K562 (cell line): ENCODE results near the gene SLC22A23. TPM values are rescaled to one million over a fixed set of nuclear protein-coding genes. Genes with fewer than 3 reads are reported as not detected.

ENCODE experiments used
- ATAC-seq: fragments of 200-7000 bp; cut with Tn5 transposase; 3 replicates; pipeline ENCODE4 v1.9.1; 2020; ENCODE audit warnings: moderate library complexity
- BruUV-seq: library from RNA; stranded (reverse); fragments of 400-500 nt; replicated peaks from 2 replicates; lab custom pipeline; 2021; lab: Mats Ljungman, UMichigan
- CTCF ChIA-PET: fragments of 300-600 bp; formaldehyde crosslinking; extraction: SDS; loops from one replicate; lab custom pipeline; 2021; ENCODE audit warnings: low intra/inter-chr PET ratio; lab: Yijun Ruan, JAX
- POLR2A ChIA-PET: fragments of 300-600, 350-650 bp; sonication (Branson Sonifier 250); formaldehyde crosslinking; extraction: SDS; loops from one replicate; lab custom pipeline; 2021; ENCODE audit warnings: antibody characterized with exemption, inconsistent platforms; lab: Yijun Ruan, JAX
- DNase-seq, 4 experiments: peaks; one replicate each; pipeline versions ENCODE4 v3.0.0 to v3.0.0-alpha.2; 2011 to 2018; ENCODE audit warnings: low spot score in 3 of 4, mixed read lengths in 3 of 4; ENCODE audit errors: extremely low read depth in 1 of 4
- FAIRE-seq: peaks from 2 replicates; lab custom pipeline; 2011; peaks lifted over from hg19 to GRCh38; lab: Jason Lieb, UNC
- H2AFZ ChIP-seq: 2 replicates; pipeline ENCODE4 v1.6.0; 2011; ENCODE audit warnings: low read depth, low read length, control low read depth, inconsistent platforms
- H3K27ac ChIP-seq: fragments of 200-600 bp; 3 replicates; pipeline ENCODE4 v1.8.0; 2011; ENCODE audit warnings: low read depth, mild to moderate bottlenecking, control low read depth, inconsistent platforms, low read length, moderate library complexity, mixed read lengths; ENCODE audit errors: extremely low read depth
- H3K27me3 ChIP-seq, 2 experiments: fragments of 300-600 bp in 1 of 2; 2 replicates in 1 of 2; 3 replicates in 1 of 2; pipeline versions ENCODE4 v1.6.0 to v1.8.0; 2011; ENCODE audit warnings: inconsistent platforms in 2 of 2, low read length in 2 of 2, mild to moderate bottlenecking in 1 of 2, mixed read lengths in 1 of 2, moderate library complexity in 1 of 2; ENCODE audit not compliant: control insufficient read depth in 2 of 2, insufficient read depth in 2 of 2
- H3K36me3 ChIP-seq: fragments of 300-600 bp; 3 replicates; pipeline ENCODE4 v1.8.0; 2011; ENCODE audit warnings: mild to moderate bottlenecking, low read length, inconsistent platforms; ENCODE audit not compliant: control insufficient read depth, insufficient read depth
- H3K4me1 ChIP-seq, 2 experiments: fragments of 200-600 bp in 1 of 2; replicated peaks in 1 of 2; 2 replicates in 1 of 2; 3 replicates in 1 of 2; pipeline versions ENCODE4 v1.5.1 to v1.8.0; 2011; ENCODE audit warnings: inconsistent platforms in 2 of 2, low read length in 2 of 2, mild to moderate bottlenecking in 1 of 2, mixed read lengths in 1 of 2, moderate library complexity in 1 of 2; ENCODE audit not compliant: control insufficient read depth in 2 of 2, insufficient read depth in 2 of 2
- H3K4me2 ChIP-seq: 2 replicates; pipeline ENCODE4 v1.6.1; 2011; ENCODE audit warnings: low read length, control low read depth, inconsistent platforms, mixed read lengths; ENCODE audit not compliant: insufficient read depth
- H3K4me3 ChIP-seq: fragments of 200-600 bp; sonication (generic), shearing (Covaris generic); 2 replicates; pipeline ENCODE4 v1.5.1; 2016; ENCODE audit warnings: control low read depth, inconsistent platforms
- H3K79me2 ChIP-seq: fragments of 200-600 bp; 3 replicates; pipeline ENCODE4 v1.8.0; 2011; ENCODE audit warnings: low read length, inconsistent platforms; ENCODE audit not compliant: control insufficient read depth, insufficient read depth
- H3K9ac ChIP-seq, 2 experiments: 2 replicates each; pipeline versions ENCODE4 v1.6.0 to v1.6.1; 2011; ENCODE audit warnings: low read depth in 2 of 2, low read length in 2 of 2, control low read depth in 1 of 2, inconsistent platforms in 1 of 2, mild to moderate bottlenecking in 1 of 2, mixed read lengths in 1 of 2; ENCODE audit not compliant: insufficient read depth in 1 of 2
- H3K9me1 ChIP-seq: one replicate; pipeline ENCODE4 v1.6.0; 2011; ENCODE audit warnings: inconsistent platforms, mild to moderate bottlenecking, low read length, moderate library complexity; ENCODE audit not compliant: control insufficient read depth, insufficient read depth
- H3K9me3 ChIP-seq: replicated peaks from 2 replicates; pipeline ENCODE4 v1.5.1; 2011; ENCODE audit warnings: low read depth, low read length, inconsistent platforms; ENCODE audit not compliant: control insufficient read depth, insufficient read depth
- H4K20me1 ChIP-seq: replicated peaks from 2 replicates; pipeline ENCODE4 v1.6.1; 2011; ENCODE audit warnings: low read length, inconsistent platforms, mixed read lengths; ENCODE audit not compliant: control insufficient read depth, insufficient read depth
- CBX3 ChIP-seq, 2 experiments: IDR thresholded peaks; 1 replicate in 1 of 2; 2 replicates in 1 of 2; pipeline ENCODE4 v1.6.1; 2012; ENCODE audit warnings: inconsistent platforms in 2 of 2, low read length in 2 of 2, borderline replicate concordance in 1 of 2, control low read depth in 1 of 2
- CLOCK ChIP-seq: fragments of 250-450 bp; sonication (Bioruptor Pico); IDR thresholded peaks from 2 replicates; pipeline ENCODE4 v1.4.0; 2020; ENCODE audit warnings: mild to moderate bottlenecking, moderate library complexity, borderline replicate concordance
- CTBP1 ChIP-seq: fragments of 450-650 bp; IDR thresholded peaks from 2 replicates; pipeline ENCODE4 v1.6.1; 2016; ENCODE audit warnings: borderline replicate concordance
- CUX1 ChIP-seq: fragments of 200-800 bp; sonication (Bioruptor generic); IDR thresholded peaks from 2 replicates; pipeline ENCODE4 v1.6.1; 2016; ENCODE audit warnings: missing genetic modification characterization, missing compliant biosample characterization
- DNMT1 ChIP-seq: fragments of 450-650 bp; IDR thresholded peaks from 2 replicates; pipeline ENCODE4 v1.6.1; 2016; ENCODE audit warnings: antibody characterized with exemption, mild to moderate bottlenecking
- E2F3 ChIP-seq: fragments of 250-450 bp; sonication (Bioruptor Pico); IDR thresholded peaks from 2 replicates; pipeline ENCODE4 v1.4.0; 2020; ENCODE audit warnings: mild to moderate bottlenecking
- HOMEZ ChIP-seq: fragments of 250-450 bp; sonication (Bioruptor Pico); IDR thresholded peaks from 2 replicates; pipeline ENCODE4 v1.4.0; 2020; ENCODE audit warnings: mild to moderate bottlenecking, moderate library complexity
- JUNB ChIP-seq: fragments of 450-650 bp; formaldehyde crosslinking; conservative IDR thresholded peaks from 2 replicates; pipeline ENCODE4 v1.4.0; 2020; ENCODE audit warnings: mild to moderate bottlenecking
- L3MBTL2 ChIP-seq: fragments of 450-650 bp; IDR thresholded peaks from 2 replicates; pipeline ENCODE4 v1.6.1; 2016; ENCODE audit warnings: mild to moderate bottlenecking, moderate library complexity
- RBM25 ChIP-seq: fragments of 200-400 bp; formaldehyde crosslinking; IDR thresholded peaks from 2 replicates; pipeline ENCODE4 v1.6.1; 2018; ENCODE audit warnings: low read length, low read depth, moderate library complexity; ENCODE audit not compliant: severe bottlenecking
- TRIM24 ChIP-seq, 2 experiments: fragments of 450-650 bp; IDR thresholded peaks; 2 replicates each; pipeline ENCODE4 v1.6.1; 2016
- XRCC3 ChIP-seq: fragments of 450-650 bp; IDR thresholded peaks from 2 replicates; pipeline ENCODE4 v1.6.1; 2017; ENCODE audit warnings: mild to moderate bottlenecking, moderate library complexity
- ZNF212 ChIP-seq: fragments of 450-650 bp; formaldehyde crosslinking; IDR thresholded peaks from 2 replicates; pipeline ENCODE4 v1.4.0; 2020; ENCODE audit warnings: mild to moderate bottlenecking
- ZNF253 ChIP-seq: fragments of 250-450 bp; sonication (Bioruptor Pico); conservative IDR thresholded peaks from 2 replicates; pipeline ENCODE4 v1.6.1; 2021; ENCODE audit warnings: mild to moderate bottlenecking
- WGBS: fragments of 100-300 bp; shearing (Covaris generic); methylation state at CpG from one replicate; pipeline ENCODE4 v1.1.6; 2016; ENCODE audit warnings: low coverage, mixed read lengths; ENCODE audit not compliant: insufficient coverage; ENCODE audit errors: missing lambda C conversion rate; 5-methylcytosine and 5-hydroxymethylcytosine counted together
- in situ Hi-C: fragments of 300-500 bp; cut with MboI; formaldehyde crosslinking; loops from 4 replicates; pipeline ENCODE4 v1.15.0; 2018; ENCODE audit warnings: inconsistent platforms, mixed read lengths
- intact Hi-C: fragments of 100-400 bp; cut with micrococcal nuclease; formaldehyde crosslinking; loops from 2 replicates; pipeline ENCODE4 v1.14.2; 2022
- polyA plus RNA-seq, 8 experiments: library from polyadenylated mRNA; depleted of rRNA in 4 of 8; stranded (reverse) in 5 of 8; unstranded in 3 of 8; fragments of >200 nt; fragmentation: Nextera tagmentation in 2 of 8; fragmentation: Illumina TruSeq in 1 of 8; extraction: Ambion mirVana in 2 of 8; extraction: Trizol in 1 of 8; gene quantifications; 2 replicates each; pipeline versions ENCODE4 v1.2.1 to v1.2.3, GENCODE V29; 2011 to 2014; ENCODE audit warnings: inconsistent platforms in 1 of 8, missing spikeins in 1 of 8
- total RNA-seq, 7 experiments: library from RNA; depleted of rRNA in 6 of 7; stranded (reverse); fragments of >200 nt in 6 of 7; fragmentation: Illumina TruSeq in 2 of 7; extraction: Trizol in 2 of 7; gene quantifications; 2 replicates each; pipeline versions ENCODE4 v1.2.1 to v1.2.3, GENCODE V29; 2011 to 2021; ENCODE audit warnings: low replicate concordance in 1 of 7

SLC22A23 gene
- total and polyA plus RNA-seq, 9 of the 15 experiments (the other 6 are each of a cell fraction or from before 2014, with no cell fraction given): 0.30 to 8.7 (median 2.5) TPM

GRCh38 chr6:3305831-3306230 is 151.0 kb downstream of the SLC22A23 start:
- Histone ChIP-seq H3K9me3 (0 out of 2 replicates have a peak, but pooled peaks cover 5% of the 10 kb centered on the region), H3K9ac (no peak overlapping the region), H3K4me2 (no peak overlapping the region), H3K9me1 (no peaks in the 10 kb centered on the region), H3K4me3 (no peak overlapping the region), H3K36me3 (no peaks in the 10 kb centered on the region), H2AFZ (no peak overlapping the region), H3K27me3 (no peaks in the 10 kb centered on the region), H3K4me1 (peaks cover 0 to 4% of the 10 kb centered on the region in 2 experiments; a peak in 2 of 5 replicates), H3K27ac (no peak overlapping the region), H4K20me1 (no peaks in the 10 kb centered on the region), H3K79me2 (no peaks in the 10 kb centered on the region)
- in situ Hi-C loops (no loop called here), intact Hi-C loops (no loop called here)
- no TSS peak for BruUV-seq
- DNase-seq: no peak
- no peak for ATAC-seq
- FAIRE-seq: no peak
- ChIA-PET POLR2A (interaction anchor here (0.6 to 1.4 kb wide), 3 partner anchors 10 to 24 kb away, joined by 3 to 5 read pairs (median 3); no protein-coding TSS in a partner anchor), CTCF (no interaction called here)
- WGBS: 59% methylated on average over 3 of the region's 3 CpGs
- TF ChIP-seq E2F3 (CRISPR knock-in tag) (no peak), RBM25 (no peak), HOMEZ (CRISPR knock-in tag) (no peak), JUNB (CRISPR knock-in tag) (no peak), CTBP1 (no peak), CLOCK (CRISPR knock-in tag) (no peak), ZNF253 (CRISPR knock-in tag) (no peak), DNMT1 (no peak), L3MBTL2 (no peak), XRCC3 (no peak), CUX1 (CRISPR knock-in tag) (no peak), ZNF212 (CRISPR knock-in tag) (no peak), CBX3 (IDR thresholded peaks at IDR 0.05; ENCODE audit: borderline replicate concordance in 1 of 2, low read length in 2 of 2) (peak in 1 of 2 experiments; percentile 67; a peak in 2 of 3 replicates), TRIM24 (IDR thresholded peaks at IDR 0.05) (0 out of 4 replicates have a peak, but pooled peaks of 1 of the 2 experiments have one; percentile 31)
